Activated CD4-positive, CD25-positive, alpha-beta regulatory T cell (primary cell): ENCODE data around the gene TAS1R2.
A peak's percentile ranks its signal among the peaks of the same experiment; 100 is the strongest.
"Not testable (repeated sequence)": the region's sequence is repeated elsewhere in the genome, so short reads cannot be mapped to it uniquely, and the experiment has no call there.

ENCODE experiments used
- DNase-seq, 4 experiments: peaks; one replicate each; lab custom pipeline; 2025; lab: John Stamatoyannopoulos, UW

TAS1R2 gene

DNA sequence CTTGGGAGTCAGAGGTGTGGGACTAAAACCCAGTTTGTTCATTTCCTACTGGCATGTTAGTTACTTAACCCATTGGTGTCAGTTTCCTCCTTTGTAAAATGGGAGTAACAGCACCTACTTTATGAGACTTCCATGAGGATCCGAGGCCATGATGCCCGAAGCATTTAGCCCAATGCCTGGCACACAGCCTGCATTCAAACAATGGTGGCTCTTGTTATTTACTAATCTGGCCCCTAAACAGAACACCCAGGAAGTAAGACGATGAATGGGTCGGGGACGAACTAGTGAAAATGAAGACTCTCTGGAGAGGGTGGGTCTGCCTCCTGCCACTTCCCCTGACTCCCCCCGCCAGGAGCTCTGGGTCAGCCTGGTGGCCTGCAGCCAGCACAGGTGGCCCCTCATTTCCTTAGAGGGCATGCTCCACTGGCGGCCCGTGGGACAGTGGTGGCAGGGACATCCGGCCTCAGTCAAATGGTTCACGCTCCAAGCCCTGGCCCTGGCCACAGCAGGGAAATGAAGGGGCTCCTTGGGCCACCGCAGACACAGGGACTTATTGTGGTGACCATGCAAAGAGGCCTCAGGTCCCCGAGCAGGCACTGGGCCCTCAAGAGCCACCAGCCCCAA is 9.5 kb upstream of the TAS1R2 start:
- DNase-seq: no peak

DNA sequence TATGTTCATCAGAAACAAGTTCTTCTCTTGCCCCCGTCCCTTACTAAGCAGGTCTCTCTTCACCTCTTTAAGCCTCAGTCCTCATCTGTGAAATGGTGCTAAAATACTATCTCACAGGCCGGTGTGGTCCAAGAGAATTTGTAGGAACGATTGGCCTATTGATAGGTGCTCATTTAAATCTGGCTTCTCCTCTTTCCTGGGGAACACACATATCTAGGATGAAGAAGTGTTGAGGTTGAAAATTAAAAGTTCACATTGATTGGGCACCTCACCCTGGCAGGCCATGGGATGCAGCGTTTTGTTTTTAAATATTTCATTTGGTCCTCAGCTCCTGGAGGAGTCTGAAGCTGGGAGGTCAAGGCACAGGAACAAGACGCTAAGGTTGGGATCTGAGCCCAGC is 8.9 kb upstream of the TAS1R2 start:
- no peak for DNase-seq

DNA sequence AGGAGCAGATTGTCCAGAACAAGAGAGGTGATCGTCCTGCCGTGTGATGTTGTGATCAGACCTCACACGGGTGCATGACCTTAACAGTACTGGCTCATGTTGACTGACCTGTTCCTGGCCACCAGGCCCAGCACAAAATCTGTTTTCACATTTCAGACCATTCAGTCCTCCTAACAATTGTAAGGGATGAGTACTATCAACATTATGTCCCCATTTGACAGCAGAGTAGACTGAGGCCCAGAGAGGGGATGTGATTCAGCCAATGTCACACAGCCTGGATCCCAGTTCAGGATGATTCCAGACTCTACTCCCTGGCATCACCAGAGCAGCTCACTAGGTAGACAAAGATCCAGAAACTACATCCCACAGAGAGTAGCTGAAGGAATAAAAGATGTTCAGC is 7.4 kb upstream of the TAS1R2 start:
- no peak for DNase-seq

DNA sequence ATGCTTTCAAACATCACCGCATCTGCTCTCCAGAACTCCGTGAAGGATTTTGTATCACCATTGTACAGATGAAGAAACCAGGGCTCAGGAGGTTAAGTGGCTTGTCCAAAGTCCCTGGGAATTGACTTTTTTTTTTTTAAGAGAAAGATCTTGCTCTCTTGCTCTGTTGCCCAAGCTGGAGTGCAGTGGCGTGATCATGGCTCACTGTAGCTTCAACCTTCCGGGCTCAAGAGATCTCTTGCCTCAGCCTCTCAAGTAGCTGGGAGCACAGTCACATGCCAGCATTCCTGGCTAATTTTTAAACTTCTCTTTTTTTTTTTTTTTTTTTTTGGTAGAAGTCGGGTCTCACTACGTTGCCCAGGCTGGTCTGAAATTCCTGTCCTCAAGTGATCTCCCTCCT is 6.9 kb upstream of the TAS1R2 start:
- no peak for DNase-seq

DNA sequence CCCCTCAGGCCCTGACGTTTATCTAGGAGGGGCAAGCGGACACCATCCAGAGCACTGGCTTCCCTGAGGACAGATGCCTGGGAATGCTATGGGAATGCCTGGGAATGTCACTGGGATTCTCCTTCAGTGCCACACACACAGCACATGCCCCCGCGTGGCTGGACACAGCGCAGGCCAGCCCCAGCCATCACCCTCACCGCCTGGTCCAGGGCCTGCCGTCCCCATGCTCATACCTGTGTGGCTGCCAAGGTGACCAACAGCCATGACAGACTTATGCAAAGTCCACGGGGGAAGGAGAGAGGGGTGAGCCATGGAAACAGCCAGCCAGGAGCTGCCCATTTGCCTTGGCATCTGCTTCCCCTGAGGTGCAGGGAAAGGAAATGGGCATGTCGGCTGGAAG is 5.7 kb upstream of the TAS1R2 start:
- DNase-seq: no peak

DNA sequence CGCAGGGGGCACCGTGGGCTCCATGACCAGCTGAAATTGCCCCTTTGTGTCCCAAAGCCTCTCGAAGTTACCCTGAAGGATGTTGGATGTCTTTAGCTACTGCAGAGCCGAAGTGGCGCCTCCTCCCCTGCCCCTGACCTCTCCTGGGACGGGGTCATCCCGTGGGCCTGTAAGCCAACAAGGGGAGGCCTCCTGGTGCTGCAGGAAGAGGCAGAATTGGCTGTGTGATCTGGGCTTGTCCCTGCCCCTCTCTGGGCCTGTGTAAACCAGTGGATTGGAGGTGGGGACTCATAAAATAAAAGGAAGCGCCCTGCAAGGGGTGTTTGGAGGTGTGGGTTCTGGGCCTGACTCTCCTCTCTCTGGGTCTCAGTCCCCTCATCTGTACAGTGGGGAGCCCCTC is 2.1 kb upstream of the TAS1R2 start:
- no peak for DNase-seq

DNA sequence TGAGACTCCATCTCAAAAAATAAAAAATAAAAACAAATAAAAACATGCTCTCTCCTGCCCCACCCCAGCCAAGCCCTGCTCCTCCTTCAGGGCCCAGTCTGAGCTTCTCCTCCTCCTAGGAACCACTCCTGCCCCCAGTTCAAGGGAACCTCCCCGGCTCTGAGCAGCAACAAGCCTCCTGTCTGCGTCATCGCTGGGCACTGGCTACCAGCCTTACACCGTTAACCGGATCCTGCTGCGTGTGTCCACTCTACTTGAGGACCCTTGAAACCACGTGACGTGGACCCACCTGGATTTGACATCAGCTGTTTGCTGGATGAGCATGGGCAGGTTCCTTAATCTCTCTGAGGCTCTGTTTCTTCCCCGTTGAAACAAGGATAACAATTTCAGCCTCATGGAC is 1.6 kb upstream of the TAS1R2 start:
- DNase-seq: no peak

DNA sequence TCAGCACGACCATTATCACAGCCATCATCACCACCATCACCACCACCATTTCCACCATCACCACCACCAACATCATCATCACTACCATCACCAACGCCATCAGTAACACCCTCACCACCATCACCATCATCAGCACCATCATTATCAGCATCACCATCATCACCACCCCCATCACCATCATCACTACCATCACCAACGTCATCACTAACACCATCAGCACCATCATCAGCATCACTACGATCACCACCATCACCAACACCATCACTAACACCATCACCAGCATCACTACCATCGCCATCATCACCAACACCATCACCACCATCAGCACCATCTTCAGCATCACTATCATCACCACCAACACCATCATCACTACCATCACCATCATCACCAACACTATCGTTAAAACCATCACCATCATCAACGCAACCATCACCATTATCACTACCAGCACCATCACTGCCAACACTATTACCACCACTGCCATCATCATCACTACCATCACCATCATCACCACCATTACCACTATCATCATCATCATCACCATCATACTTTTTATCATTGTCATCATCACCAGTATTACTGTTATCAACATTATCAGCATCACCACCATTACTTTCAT is 1.3 kb downstream of the TAS1R2 start:
- no peak for DNase-seq

DNA sequence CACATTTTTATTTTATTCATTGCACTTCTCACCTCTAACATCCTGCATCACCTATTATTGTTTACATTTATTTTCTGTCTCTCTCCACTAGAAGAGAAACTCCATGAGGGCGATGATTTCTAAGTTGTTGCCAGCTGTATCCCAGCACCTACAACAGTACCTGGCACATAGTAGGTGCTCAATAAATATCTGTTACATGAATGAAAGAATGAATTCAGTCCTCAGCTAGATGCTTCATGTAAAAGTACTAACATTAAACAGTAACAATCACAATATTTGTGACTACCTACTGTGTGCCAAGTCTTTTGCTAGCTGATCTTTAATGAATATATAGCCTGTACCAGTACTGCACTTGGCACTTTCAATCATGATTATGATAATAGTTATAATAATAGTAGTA is 3.0 kb downstream of the TAS1R2 start:
- no peak for DNase-seq

DNA sequence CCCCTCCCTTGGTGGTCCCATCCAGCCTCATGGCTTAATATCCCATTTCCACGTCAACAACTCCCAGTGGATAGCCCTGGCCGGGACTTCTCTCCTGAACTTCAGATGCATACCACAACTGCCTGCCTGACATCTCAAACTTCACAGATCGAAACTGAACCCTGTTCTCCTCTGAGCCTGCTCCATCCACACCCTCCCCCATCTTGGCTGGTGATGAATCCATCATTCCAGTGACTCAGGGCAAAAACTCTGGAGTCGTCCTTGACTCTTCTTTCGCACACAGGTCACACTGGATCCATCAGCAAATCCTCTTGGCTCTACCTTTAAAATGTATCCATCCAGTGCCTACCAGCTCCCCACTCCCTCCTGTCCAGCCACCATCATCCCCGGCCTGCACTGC is 3.9 kb downstream of the TAS1R2 start:
- DNase-seq: no peak

DNA sequence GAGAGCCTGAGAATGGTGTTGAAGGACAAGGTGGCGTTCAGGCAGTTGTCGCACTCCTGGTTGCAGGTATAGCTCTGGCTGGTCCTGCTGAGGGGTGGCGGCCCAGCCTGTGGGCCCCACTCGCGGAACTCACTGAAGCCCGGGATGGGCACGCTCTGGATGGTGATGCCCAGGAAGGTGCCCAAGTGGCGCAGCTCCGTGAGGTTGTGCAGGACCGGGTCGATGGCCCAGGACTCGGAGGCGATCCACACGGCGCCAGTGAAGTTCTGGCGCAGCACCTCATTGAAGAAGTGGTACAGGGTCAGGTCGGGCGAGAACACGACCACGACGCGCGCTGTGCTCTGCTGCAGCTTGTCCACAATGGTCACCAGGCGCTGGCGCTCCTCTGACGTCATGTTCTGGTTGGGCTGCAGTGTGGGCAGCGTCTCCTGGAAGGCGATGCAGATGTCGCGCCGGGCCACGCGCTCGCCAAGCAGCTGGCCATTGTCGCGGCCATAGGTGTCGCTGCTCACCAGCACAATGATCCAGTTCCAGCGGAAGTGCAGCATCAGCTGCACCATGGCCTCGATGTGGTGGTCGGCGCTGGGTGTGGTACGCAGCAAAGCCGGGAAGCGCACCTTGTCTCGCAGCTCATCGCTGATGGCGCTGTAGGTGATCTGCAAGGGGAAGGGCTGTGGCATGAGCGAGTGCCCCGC is 5.0 kb downstream of the TAS1R2 start:
- no peak for DNase-seq

DNA sequence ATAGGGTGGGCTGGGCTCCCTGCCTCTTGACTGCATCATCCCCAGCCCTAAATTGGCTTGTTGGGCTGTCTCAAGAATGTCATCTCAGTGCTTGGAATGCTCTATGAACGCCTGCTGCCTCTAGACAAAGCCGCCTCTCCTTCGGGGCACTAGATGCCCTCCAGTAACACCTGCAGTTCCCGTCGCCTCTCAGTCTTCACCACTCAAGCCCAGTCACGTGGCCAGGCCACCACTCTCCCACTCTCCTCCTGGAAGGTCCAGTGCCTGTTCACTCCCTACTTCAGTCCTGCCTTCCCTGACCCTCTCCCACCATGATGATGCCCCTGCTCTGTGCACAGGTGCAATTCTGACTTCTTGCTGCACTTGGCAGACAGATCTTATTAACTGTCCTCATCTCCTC is 7.0 kb downstream of the TAS1R2 start:
- no peak for DNase-seq

DNA sequence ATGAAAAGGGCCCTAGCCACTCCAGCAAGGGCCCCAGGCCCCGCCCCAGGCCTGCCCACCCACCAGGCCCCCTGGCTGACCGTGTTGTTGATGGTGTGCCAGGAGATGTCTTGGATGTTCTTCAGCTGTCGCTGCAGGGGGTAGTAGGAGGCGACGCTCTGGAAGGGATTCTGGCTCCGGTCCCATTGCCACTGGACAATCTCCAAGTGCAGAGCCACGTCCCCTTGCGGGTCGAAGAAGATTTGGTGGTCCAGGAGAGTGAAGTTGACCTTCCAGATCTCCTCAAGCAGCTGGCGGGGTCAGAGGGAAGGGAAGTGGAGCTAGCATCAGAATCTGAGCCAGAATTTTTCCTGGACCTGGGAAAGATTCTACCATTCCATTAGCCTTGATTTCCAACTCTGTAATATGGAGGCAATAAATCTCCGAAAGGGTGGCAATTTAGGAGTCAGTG is 10.2 kb downstream of the TAS1R2 start:
- DNase-seq: no peak

DNA sequence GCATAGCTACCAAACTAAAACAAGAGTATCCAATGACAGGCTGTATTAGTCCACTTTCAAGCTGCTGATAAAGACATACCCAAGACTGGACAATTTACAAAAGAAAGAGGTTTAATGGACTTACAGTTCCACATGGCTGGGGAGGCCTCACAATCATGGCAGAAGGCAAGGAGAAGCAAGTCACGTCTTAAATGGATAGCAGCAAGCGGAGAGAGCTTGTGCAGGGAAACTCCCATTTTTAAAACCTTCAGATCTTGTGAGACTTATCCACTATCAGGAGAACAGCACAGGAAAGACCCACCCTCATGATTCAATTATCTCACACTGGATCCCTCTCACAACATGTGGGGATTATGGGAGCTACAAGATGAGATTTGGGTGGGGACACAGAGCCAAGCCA is 11.7 kb downstream of the TAS1R2 start:
- DNase-seq: not testable (repeated sequence)

DNA sequence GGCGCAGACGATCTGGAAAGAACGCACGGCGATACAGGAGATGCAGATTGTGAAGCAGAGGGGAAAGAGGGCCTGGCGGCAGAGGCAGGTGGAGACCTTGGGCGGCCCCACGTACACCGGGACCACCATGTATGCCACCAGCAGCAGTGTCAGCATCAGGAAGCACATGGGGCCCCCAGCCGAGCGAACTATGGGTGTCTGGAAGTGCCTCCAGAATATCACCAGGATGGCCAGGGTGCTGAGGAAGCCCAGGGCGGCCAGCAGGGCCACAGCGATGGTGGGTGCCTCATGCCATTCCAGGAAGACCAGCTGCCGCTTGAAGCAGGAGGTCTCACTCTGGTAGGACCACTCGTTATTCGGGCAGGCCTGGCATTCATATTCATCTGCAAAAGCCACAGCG is 19.3 kb downstream of the TAS1R2 start:
- DNase-seq: no peak

DNA sequence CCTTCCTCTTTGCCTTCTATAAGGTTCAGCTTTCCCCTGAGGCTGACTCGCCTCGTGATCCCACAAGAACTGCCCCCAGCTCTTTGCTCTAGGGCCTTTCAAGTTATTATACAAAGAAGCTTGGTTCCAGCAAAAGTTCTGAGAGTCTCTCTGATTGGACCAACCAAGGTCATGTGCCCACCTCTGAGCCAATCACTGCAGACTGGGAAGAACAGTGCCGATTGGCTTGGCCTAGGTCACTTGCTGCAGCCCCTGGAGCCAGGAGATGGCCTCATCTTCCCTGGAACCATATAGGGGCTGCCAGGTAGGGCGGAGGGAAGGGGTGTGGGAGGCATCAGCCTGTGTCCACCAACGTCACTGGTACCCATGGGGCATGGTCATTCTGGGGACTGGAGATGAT is 22.8 kb downstream of the TAS1R2 start:
- no peak for DNase-seq

DNA sequence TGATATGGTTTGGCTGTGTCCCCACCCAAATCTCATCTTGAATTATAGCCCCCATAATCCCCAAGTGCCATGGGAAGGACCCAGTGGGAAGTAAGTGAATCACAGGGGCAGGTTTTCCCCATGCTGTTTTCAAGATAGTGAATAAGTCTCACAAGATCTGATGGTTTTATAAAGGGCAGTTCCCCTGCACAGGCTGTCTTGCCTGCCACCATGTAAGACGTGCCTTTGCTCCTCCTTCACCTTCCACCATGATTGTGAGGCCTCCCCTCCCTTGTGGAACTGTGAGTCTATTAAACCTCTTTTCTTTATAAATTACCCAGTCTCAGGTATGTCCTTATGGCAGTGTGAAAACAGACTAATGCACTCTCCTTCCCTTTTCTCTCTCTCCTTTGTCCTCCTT is 27.1 kb downstream of the TAS1R2 start:
- DNase-seq: not testable (repeated sequence)

DNA sequence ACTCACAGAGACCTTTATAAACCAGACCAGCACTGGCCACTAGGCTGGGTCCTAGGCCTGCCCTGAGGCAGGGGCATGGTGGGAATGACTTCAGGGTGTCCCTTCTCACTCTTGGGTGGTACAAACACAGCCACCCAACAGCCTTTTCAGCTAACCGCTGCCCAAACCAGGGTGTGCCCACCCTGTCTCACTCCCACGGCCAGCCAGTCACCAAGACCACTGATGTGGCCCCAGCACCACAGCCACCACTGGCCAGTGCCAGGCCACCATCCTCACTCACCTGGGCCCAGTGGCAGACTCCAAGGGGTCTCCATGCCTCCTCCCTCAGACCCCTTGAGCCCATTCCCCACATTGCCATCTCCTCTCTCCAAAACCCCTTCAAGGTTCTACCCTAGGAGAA is 27.8 kb downstream of the TAS1R2 start:
- no peak for DNase-seq

DNA sequence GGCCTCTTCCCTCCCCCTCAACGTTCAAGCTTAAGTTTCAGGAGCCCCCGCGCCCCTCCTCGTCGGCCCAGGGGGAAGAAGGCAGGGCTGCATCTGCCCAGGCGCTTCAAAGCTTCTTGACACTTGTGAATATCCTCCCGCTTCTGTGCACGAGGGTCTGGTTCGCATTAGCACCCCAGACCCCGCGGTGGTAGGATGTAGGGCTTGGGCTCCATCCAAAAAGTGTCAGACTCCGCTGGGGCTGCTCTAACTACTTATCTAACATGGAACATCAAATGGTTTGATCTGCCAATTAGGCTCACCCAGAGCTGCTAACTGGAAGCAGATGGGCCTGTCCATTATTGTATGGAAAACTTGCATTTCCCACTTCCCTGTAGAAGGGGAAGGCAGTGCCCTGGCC is 28.9 kb downstream of the TAS1R2 start:
- no peak for DNase-seq

DNA sequence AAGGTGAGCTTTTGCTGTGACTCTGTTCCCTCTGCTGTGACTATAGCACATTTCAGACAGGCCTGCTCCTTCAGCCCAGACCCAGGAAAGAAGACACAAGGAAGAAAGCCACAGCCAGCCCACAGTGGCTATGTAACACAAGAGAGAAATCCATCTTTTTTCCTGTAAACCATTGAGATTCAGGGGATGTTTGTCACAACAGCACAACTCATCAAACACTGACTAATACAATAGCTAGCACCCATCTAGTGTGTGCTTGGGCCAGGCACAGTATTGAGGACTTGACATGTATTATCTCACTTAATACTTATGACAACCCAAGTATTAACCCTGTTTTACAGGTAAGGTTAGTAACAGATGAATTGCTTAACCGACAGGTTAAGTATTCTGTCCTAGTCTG is 29.8 kb downstream of the TAS1R2 start:
- no peak for DNase-seq

DNA sequence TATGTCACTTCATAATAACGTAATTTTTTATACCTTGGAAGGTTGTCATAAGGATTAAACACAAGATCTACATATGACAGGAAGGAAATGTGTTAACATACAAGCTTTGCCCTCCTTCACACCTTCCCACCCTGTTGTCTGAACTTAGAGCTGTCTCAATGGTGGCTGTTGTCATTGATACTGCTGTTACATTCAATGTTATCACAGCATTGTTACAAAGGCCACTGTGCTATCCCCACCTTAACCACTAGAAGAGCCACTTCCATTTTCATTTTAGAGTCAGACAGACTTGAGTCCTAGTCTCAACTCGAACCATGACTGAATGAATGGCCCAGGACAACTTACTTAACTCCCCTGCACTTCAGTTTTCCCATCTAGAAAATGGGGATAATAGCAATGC is 31.2 kb downstream of the TAS1R2 start:
- DNase-seq: no peak

DNA sequence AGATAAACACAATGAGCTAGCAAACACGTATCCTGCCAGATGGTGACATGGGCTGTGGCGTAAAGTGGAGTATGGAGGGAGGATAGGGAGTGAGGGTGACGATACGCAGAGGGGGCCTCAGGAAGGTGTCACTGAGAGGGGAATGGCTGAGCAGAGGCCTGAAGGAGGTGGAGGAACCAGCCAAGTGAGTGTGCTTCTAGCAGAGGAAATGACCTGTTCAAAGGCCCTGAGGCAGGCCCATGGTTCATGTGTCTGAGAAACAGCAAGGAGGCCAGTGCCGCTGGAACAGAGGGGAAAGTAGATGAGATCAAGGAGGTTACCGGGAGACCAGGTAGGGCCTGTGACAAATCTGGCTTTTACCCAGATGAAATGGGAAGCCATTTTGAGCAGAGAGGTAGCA is 36.0 kb downstream of the TAS1R2 start:
- no peak for DNase-seq

DNA sequence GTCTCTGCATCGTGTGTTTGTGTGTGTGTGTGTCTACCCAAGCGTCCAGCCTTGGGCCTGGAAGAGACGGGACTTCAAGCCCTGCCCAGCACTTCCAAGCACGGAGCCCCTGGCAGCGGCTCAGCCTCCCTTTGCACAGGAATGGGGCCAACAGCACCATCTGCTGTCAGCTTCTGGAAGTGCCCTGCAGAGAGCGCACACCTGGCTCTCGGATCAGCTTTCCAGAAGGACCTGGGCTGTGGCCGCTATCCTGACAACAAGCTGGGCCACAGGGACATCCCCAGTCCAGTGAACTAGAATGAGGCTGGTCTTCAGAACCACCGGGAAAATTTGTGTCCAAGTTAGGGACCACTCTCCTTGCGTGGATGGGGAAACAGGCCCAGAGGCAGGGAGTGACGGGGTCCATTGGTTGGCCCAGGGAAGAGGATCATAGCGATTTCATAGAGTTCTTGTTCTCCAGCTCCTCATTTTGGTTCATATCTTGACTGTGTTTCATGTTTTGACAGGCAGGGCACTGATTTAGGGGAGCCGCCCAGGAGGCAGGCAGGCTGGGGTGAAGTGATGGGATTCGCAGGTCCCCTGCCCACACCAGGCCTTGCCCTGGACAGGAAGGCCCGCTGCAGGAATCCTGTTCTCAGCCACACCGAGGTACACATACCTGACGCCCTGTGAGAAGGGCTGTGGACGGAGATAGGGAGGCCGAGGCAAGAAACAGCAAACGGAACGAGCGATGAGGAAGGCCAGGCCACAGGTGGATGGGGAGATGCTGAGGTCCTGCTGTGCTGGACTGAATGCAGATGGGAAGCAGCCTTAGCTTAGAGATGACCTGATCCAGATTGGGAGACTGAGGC is 38.4 kb downstream of the TAS1R2 start:
- DNase-seq: peak; percentile 7 to 47 (median 19)
